Kidney (tissue), 22 donors: ENCODE data around the gene PEX11A. TPM values are rescaled to one million over a fixed set of nuclear protein-coding genes. Genes with fewer than 3 reads are reported as not detected.

Source experiments
- DNase-seq, 5 donors: peaks; one replicate each; pipeline ENCODE4 v3.0.0-alpha.2; 2013 to 2020
- FAIRE-seq: peaks from 2 replicates; lab custom pipeline; 2012; peaks lifted over from hg19 to GRCh38; lab: Jason Lieb, UNC
- H3K27ac ChIP-seq, 2 donors: one replicate each; pipeline ENCODE4 v1.7.0; 2013; ENCODE audit warnings: low read depth in 2 of 2, low read length in 2 of 2, inconsistent platforms in 1 of 2
- H3K27me3 ChIP-seq: one replicate; pipeline ENCODE4 v1.7.1; 2013; ENCODE audit warnings: low read length, inconsistent platforms; ENCODE audit not compliant: control insufficient read depth, insufficient read depth
- H3K36me3 ChIP-seq, 3 donors: one replicate each; pipeline versions ENCODE4 v1.7.0 to v1.7.1; 2013; ENCODE audit warnings: low read length in 3 of 3, control low read depth in 1 of 3, inconsistent platforms in 1 of 3; ENCODE audit not compliant: insufficient read depth in 3 of 3, control insufficient read depth in 2 of 3
- H3K4me1 ChIP-seq, 3 donors: one replicate each; pipeline versions ENCODE4 v1.7.0 to v1.7.1; 2013; ENCODE audit warnings: low read length in 3 of 3, inconsistent platforms in 1 of 3, low read depth in 1 of 3; ENCODE audit not compliant: control insufficient read depth in 2 of 3, insufficient read depth in 2 of 3
- H3K4me3 ChIP-seq, 3 donors: one replicate each; pipeline versions ENCODE4 v1.7.0 to v1.8.1; 2013; ENCODE audit warnings: low read length in 3 of 3, control low read depth in 1 of 3, inconsistent platforms in 1 of 3
- H3K9ac ChIP-seq, 3 donors: one replicate each; pipeline versions ENCODE4 v1.7.0 to v1.7.1; 2013; ENCODE audit warnings: low read length in 3 of 3, control low read depth in 1 of 3, inconsistent platforms in 1 of 3
- H3K9me3 ChIP-seq, 3 donors: one replicate each; pipeline versions ENCODE4 v1.7.0 to v1.7.1; 2013; ENCODE audit warnings: low read length in 3 of 3, control low read depth in 1 of 3, inconsistent platforms in 1 of 3; ENCODE audit not compliant: control insufficient read depth in 2 of 3, insufficient read depth in 1 of 3
- intact Hi-C: fragments of 100-400 bp; cut with DNase I; formaldehyde crosslinking; loops from one replicate; pipeline ENCODE4 v1.11.1; 2022
- long read RNA-seq, 10 donors: library from polyadenylated mRNA in 1 of 10; unstranded in 1 of 10; transcript quantifications; one replicate each; pipeline ENCODE4 v2.0.0 and lab custom pipeline, GENCODE V29; 2021 to 2026
- polyA plus RNA-seq: library from polyadenylated mRNA; stranded (reverse); fragments of 350-450 nt; fragmentation: Illumina TruSeq; extraction: RNeasy Lipid Tissue Mini Kit (QIAGEN cat#74804); gene quantifications from one replicate; pipeline ENCODE4 v1.2.3, GENCODE V29; 2014; ENCODE audit warnings: low read depth, low replicate concordance; ENCODE audit not compliant: insufficient read depth
- total RNA-seq: library from RNA; stranded (reverse); fragmentation: NEBNext Ultra II Directional; extraction: Animal tissue kit (Norgen Biotek cat#: 25700); gene quantifications from one replicate; pipeline ENCODE4 v1.2.1, GENCODE V29; 2021
- TF ChIP-seq, protein P1 (sequence below): IDR thresholded peaks from 3 replicates; pipeline ENCODE4 v1.5.1; 2012; ENCODE audit warnings: mild to moderate bottlenecking, moderate library complexity, borderline replicate concordance; ENCODE audit not compliant: insufficient read depth; ENCODE audit errors: extremely low read depth
- donor health status: control.
- donor health status: control.
- donor health status: control.
- donor health status: control.
- donor health status: control.
- donor health status: DM: yes; HTN: yes; CAD: no.
- donor health status: Normal renal cell carcinoma (clear cell type).

Gene PEX11A, protein sequence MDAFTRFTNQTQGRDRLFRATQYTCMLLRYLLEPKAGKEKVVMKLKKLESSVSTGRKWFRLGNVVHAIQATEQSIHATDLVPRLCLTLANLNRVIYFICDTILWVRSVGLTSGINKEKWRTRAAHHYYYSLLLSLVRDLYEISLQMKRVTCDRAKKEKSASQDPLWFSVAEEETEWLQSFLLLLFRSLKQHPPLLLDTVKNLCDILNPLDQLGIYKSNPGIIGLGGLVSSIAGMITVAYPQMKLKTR
- 7.7 TPM for total RNA-seq
- 13.7 TPM for polyA plus RNA-seq
- long read RNA-seq, donor 1, partial matches to known transcripts: 0 of 4 reads
- long read RNA-seq, donor 1, other reads (novel, unspliced or antisense): 0 of 4 reads
- long read RNA-seq, donor 2, partial matches to known transcripts: 0 of 3 reads
- long read RNA-seq, donor 2, other reads (novel, unspliced or antisense): 0 of 3 reads
- long read RNA-seq, donor 3, partial matches to known transcripts: 0 of 6 reads
- long read RNA-seq, donor 3, other reads (novel, unspliced or antisense): 0 of 6 reads
- long read RNA-seq, donor 4, partial matches to known transcripts: 0 of 1 reads
- long read RNA-seq, donor 4, other reads (novel, unspliced or antisense): 0 of 1 reads
- long read RNA-seq, donor 5: 0 reads
- long read RNA-seq, donor 6, transcript PEX11A-201 (3 exons, 2,740 nt): major isoform, 6 of 8 reads
- long read RNA-seq, donor 6, partial matches to known transcripts: 0 of 8 reads
- long read RNA-seq, donor 6, other reads (novel, unspliced or antisense): 0 of 8 reads
- long read RNA-seq, donor 7, partial matches to known transcripts: 0 of 6 reads
- long read RNA-seq, donor 7, other reads (novel, unspliced or antisense): 2 of 6 reads
- long read RNA-seq, donor 8, partial matches to known transcripts: 0 of 4 reads
- long read RNA-seq, donor 8, other reads (novel, unspliced or antisense): 0 of 4 reads
- long read RNA-seq, donor 9: 0 reads
- long read RNA-seq, donor 10, partial matches to known transcripts: 0 of 3 reads
- long read RNA-seq, donor 10, other reads (novel, unspliced or antisense): 0 of 3 reads

DNA sequence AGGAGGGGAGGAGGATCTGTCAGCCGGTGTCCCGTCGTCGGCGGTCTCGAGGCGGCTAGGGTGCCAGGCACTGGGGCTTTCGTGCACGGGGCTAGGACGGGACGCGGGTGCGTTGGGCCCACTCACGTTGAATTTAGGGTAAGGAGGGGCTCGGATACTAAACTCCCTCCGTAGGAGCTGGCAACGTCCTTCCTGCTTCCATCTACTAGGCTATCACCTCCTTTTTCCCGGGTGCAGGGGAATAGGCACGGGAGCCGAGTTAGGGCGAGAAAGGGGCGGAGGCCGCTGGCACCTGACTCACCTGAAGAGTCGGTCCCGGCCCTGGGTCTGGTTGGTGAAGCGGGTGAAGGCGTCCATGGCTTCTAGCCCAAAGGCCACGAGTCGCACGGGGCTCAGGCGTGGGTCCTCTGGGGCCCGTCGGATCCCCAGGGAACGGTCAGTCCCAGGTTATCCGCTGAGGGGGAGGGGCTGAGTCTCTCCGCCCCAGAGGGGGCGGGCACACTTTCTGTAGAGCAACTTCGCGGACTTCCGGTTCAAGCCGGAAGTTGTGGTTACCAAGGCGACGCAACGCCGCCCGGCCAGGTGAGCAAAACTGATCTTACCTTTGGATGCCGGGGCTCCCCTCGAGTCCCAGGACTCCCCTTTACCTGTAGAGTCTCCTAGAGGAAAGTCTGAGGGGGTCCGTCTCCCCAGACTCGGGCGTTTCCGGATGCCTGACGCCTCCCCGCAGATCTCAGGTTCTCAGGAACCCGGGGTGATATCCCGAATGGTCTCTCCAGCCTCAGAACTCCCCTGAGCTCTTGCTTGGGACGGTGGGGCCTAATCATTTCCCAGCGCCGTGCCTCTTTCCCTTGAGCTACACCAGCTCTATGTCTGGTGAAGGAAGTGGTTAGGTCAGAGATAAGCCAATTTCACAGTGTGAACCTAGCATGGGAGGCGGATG, at the start of gene PEX11A, which contains the start of gene WDR93:
PEX11A (minus strand) TSS at position 479 of the 943 bp plus-strand sequence; CDS start at position 357, 122 bp downstream.
WDR93 (plus strand) TSS at position 536 of the 943 bp plus-strand sequence. CDS start 10,936 bp downstream, outside the sequence.
- intact Hi-C loops: no loop called here
- FAIRE-seq (no peak), DNase-seq (peak; percentile 88 to 94 (median 94))
- TF ChIP-seq, protein P1, sequence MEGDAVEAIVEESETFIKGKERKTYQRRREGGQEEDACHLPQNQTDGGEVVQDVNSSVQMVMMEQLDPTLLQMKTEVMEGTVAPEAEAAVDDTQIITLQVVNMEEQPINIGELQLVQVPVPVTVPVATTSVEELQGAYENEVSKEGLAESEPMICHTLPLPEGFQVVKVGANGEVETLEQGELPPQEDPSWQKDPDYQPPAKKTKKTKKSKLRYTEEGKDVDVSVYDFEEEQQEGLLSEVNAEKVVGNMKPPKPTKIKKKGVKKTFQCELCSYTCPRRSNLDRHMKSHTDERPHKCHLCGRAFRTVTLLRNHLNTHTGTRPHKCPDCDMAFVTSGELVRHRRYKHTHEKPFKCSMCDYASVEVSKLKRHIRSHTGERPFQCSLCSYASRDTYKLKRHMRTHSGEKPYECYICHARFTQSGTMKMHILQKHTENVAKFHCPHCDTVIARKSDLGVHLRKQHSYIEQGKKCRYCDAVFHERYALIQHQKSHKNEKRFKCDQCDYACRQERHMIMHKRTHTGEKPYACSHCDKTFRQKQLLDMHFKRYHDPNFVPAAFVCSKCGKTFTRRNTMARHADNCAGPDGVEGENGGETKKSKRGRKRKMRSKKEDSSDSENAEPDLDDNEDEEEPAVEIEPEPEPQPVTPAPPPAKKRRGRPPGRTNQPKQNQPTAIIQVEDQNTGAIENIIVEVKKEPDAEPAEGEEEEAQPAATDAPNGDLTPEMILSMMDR: no peak
- Histone ChIP-seq H3K9ac (peak within 1 kb of the TSS; percentile 79 to 91 (median 80)), H3K36me3 (peaks cover 0 to 3% (median 0%) of the 10 kb centered on the region in 3 donors), H3K4me3 (peak within 1 kb of the TSS; percentile 82 to 92 (median 92)), H3K4me1 (peaks cover 0 to 3% (median 0%) of the 10 kb centered on the region in 3 donors), H3K27ac (peak within 1 kb of the TSS; percentile 65 to 74), H3K9me3 (no peaks in the 10 kb centered on the region), H3K27me3 (no peaks in the 10 kb centered on the region)

DNA sequence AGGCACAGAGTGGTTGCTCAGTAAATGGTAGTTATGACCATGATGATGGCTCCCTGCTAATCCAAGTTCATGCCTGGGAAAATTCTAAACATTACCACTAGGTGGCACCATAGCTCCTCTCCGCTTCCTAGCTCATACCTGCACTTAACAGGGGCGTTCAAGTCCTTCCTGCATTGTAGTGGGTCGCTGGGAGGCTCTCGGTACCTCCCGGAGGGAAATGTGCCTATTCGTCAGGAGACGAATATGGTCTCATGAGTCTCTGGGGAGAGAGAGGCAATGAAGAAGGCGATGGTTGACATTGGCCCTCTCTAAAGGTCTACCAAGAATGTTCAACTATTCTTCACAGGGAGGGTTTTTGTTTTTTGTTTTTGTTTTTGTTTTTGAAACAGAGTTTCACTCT, 49.6 kb upstream of the PEX11A start:
- TF ChIP-seq, protein P1: peak; percentile 82
- Histone ChIP-seq H3K36me3 (no peaks in the 10 kb centered on the region), H3K4me3 (no peak overlapping the region), H3K27me3 (no peaks in the 10 kb centered on the region), H3K9me3 (no peaks in the 10 kb centered on the region), H3K27ac (no peak overlapping the region), H3K9ac (no peak overlapping the region), H3K4me1 (peaks cover 0 to 3% (median 0%) of the 10 kb centered on the region in 3 donors)
- FAIRE-seq (no peak), DNase-seq (peak; percentile 17 to 89 (median 81))
- intact Hi-C loops: no loop called here

DNA sequence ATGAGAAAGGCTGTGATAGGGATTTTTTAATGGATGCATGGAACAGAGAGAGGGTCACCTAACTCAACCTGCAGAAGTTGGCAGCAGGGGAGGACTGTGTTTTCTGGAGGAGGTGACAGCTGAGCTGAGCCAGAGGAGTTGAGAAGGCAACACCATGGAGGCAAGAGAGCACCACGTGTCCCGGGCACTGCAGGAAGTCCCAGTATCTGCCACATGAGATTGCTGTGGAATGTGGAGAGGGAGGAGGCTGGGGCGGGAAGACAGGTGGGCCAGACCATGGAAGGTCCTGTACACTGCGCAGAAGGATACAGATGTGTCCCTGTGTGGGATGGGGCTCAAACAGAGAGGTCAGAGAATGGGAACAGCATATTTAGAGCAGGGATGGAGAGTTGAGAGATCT, 45.2 kb upstream of the PEX11A start:
- TF ChIP-seq, protein P1: no peak
- DNase-seq (no peak), FAIRE-seq (no peak)
- Histone ChIP-seq H3K36me3 (no peaks in the 10 kb centered on the region), H3K4me3 (no peak overlapping the region), H3K9ac (no peak overlapping the region), H3K27me3 (no peaks in the 10 kb centered on the region), H3K9me3 (no peaks in the 10 kb centered on the region), H3K4me1 (peaks cover 0 to 3% (median 0%) of the 10 kb centered on the region in 3 donors), H3K27ac (no peak overlapping the region)
- intact Hi-C loops: loop anchor here (10.0 kb wide), 1 partner anchor 339 kb away; no protein-coding TSS in a partner anchor
